Ovary (tissue), 9 donors: Measurements from ENCODE around the gene TMEM156. TPM values are rescaled to one million over a fixed set of nuclear protein-coding genes. Genes with fewer than 3 reads are reported as not detected.

Experiments used
- DNase-seq, 5 donors: peaks; one replicate each; pipeline ENCODE4 v3.0.0-alpha.2; 2019 to 2020
- H3K27ac ChIP-seq, 2 donors: fragments of 200-600 bp; one replicate each; pipeline versions ENCODE4 v1.5.1 to v1.8.0; 2019 to 2022
- H3K27me3 ChIP-seq: fragments of 200-600 bp; one replicate; pipeline ENCODE4 v1.8.0; 2022
- H3K36me3 ChIP-seq: fragments of 200-600 bp; sonication (generic); one replicate; pipeline ENCODE4 v1.5.1; 2019
- H3K4me1 ChIP-seq: one replicate; pipeline ENCODE4 v1.8.1; 2013; ENCODE audit warnings: mild to moderate bottlenecking, moderate library complexity; ENCODE audit not compliant: insufficient read depth
- H3K4me3 ChIP-seq: fragments of 200-600 bp; sonication (generic); one replicate; pipeline ENCODE4 v1.5.1; 2017
- H3K9me3 ChIP-seq, 2 donors: fragments of 200-600 bp in 1 of 2; sonication (generic) in 1 of 2; one replicate each; pipeline versions ENCODE4 v1.5.1 to v1.8.1; 2013 to 2019; ENCODE audit warnings: mild to moderate bottlenecking in 1 of 2, moderate library complexity in 1 of 2
- CTCF ChIP-seq, 3 donors: fragments of 450-650 bp in 2 of 3; fragments of 200-600 bp in 1 of 3; IDR thresholded peaks; one replicate each; pipeline versions ENCODE4 v1.5.1 to v1.8.0; 2016 to 2022; ENCODE audit warnings: antibody characterized with exemption in 3 of 3, mild to moderate bottlenecking in 1 of 3
- EP300 ChIP-seq: sonication (generic); formaldehyde crosslinking; IDR thresholded peaks from one replicate; pipeline ENCODE4 v1.6.1; 2017; ENCODE audit warnings: antibody characterized with exemption
- POLR2A ChIP-seq: fragments of 450-650 bp; IDR thresholded peaks from one replicate; pipeline ENCODE4 v1.6.1; 2017; ENCODE audit warnings: antibody characterized with exemption, mild to moderate bottlenecking, moderate library complexity
- WGBS, 3 donors: extraction: QIAGEN DNeasy Blood & Tissue Kit in 1 of 3; methylation state at CpG; one replicate each; pipeline versions ENCODE4 v1.1.5 to v1.1.7; 2013 to 2017; 5-methylcytosine and 5-hydroxymethylcytosine counted together
- intact Hi-C, 4 donors: fragments of 100-400 bp; cut with DNase I; formaldehyde crosslinking; loops; one replicate each; pipeline versions ENCODE4 v1.11.0 to v1.15.1; 2022 to 2023
- polyA plus RNA-seq, 2 donors: library from polyadenylated mRNA; stranded (reverse); fragments of 200-250 nt in 1 of 2; fragments of 350-450 nt in 1 of 2; fragmentation: Illumina TruSeq in 1 of 2; extraction: RNeasy Lipid Tissue Mini Kit (QIAGEN cat#74804) in 1 of 2; gene quantifications; one replicate each; pipeline ENCODE4 v1.2.3, GENCODE V29; 2013 to 2014
- total RNA-seq, 7 donors: library from RNA; depleted of rRNA in 2 of 7; stranded (reverse); fragments of >200 nt in 2 of 7; fragmentation: NEBNext Ultra II Directional in 3 of 7; extraction: Animal tissue kit (Norgen Biotek cat#: 25700) in 3 of 7; gene quantifications; one replicate each; pipeline versions ENCODE4 v1.1.0 to v1.2.4, GENCODE V29; 2016 to 2023
- donor health status: DM: no; HTN: no; CAD: no; lungs with moderate emphysema.
- donor health status: DM: no; HTN: no; CAD: no.
- donor health status: Bipolar disorder and iron deficiency.
- donor health status: DM: yes; HTN: yes; CAD: no.
- donor health status: DM: no; HTN: no; CAD: no.
- donor health status: DM: yes; HTN: yes; CAD: no.

TMEM156 gene
- total and polyA plus RNA-seq, 9 donors: 0.04 to 1.5 (median 0.35) TPM; not detected in 3

- WGBS, 3 donors: 78 to 87% (median 82%) methylated on average over 12 of the region's 12 CpGs
Measured at GRCh38 chr4:38983787-38984598, 48.2 kb downstream of the TMEM156 start.

DNA sequence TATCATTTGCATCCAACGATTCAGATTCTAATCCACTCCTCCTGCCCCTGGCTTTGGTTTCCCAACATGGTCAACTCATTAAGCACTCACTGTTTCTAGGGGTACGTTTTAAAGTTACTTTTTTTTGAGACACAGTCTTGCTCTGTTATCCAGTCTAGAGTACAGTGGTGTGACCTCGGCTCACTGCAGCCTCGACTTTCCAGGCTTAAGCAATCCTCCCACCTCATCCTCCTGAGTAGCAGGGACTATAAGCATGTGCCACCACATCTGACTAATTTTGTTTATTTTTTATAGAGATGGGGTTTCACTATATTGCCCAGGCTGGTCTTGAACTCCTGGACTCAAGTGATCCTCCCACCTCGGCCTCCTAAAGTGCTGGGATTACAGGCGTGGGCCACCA is 48.9 kb downstream of the TMEM156 start:
- no peaks in the 10 kb centered on the region for H3K36me3 ChIP-seq
- DNase-seq: no peak
- H3K4me3 ChIP-seq: no peak overlapping the region
- intact Hi-C loops: no loop called here
- H3K9me3 ChIP-seq: no peaks in the 10 kb centered on the region
- H3K27ac ChIP-seq: no peak overlapping the region
- 88 to 90% (median 89%) methylated on average over 6 of the region's 6 CpGs for WGBS, 3 donors
- H3K27me3 ChIP-seq: no peaks in the 10 kb centered on the region
- H3K4me1 ChIP-seq: no peaks in the 10 kb centered on the region
- no peak for TF ChIP-seq EP300
- no peak for TF ChIP-seq POLR2A
- no peak for TF ChIP-seq CTCF (IDR thresholded peaks at IDR 0.05)

More at GRCh38 chr4:38983787-38984598, 48.2 kb downstream of the TMEM156 start:
- Histone ChIP-seq H3K4me3 (no peak overlapping the region), H3K27me3 (no peaks in the 10 kb centered on the region), H3K27ac (no peak overlapping the region), H3K4me1 (no peaks in the 10 kb centered on the region), H3K9me3 (no peaks in the 10 kb centered on the region), H3K36me3 (no peaks in the 10 kb centered on the region)
- intact Hi-C loops: no loop called here
- DNase-seq: no peak
- TF ChIP-seq CTCF (IDR thresholded peaks at IDR 0.05) (no peak), EP300 (no peak), POLR2A (no peak)

DNA sequence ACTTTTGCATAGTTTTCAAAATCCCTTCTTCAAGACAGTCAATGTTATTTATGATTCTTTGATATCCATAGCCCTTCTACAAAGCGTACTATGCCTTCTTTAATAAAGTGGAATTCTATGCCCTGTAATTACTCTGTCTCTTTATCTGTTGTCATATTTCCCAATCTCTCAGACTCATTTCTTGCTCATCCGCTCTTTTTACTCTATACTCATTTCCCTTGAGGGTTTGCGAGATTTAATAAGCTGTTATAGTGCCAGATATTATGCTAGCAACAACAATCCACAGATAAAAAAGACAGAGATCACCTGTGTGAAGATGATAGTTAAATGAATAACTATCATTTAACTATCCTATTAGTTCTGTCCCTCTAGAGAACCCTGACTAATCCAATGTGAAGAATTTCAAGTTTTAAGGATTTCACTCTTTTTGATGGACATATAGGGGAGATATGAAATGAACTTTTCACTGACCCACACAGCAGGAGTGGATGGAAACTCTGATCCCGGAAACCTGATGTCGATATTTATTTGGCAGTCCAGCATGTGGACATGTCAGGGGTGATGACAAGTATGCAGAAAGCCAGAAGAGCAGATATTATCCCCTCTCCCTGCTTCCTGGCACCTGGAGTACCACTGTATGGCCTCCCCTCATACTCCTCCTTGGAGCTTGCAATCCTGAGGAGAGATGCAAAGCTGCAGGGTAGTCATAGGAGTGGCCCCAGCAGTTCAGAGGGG is 49.7 kb downstream of the TMEM156 start:
- H3K9me3 ChIP-seq: no peaks in the 10 kb centered on the region
- intact Hi-C loops: no loop called here
- H3K27me3 ChIP-seq: no peaks in the 10 kb centered on the region
- TF ChIP-seq CTCF (IDR thresholded peaks at IDR 0.05) (no peak), EP300 (no peak), POLR2A (no peak)
- H3K4me3 ChIP-seq: no peak overlapping the region
- no peak for DNase-seq
- 75 to 86% (median 79%) methylated on average over 5 of the region's 5 CpGs for WGBS, 3 donors
- no peaks in the 10 kb centered on the region for H3K4me1 ChIP-seq
- no peak overlapping the region for H3K27ac ChIP-seq
- no peaks in the 10 kb centered on the region for H3K36me3 ChIP-seq

- no peak overlapping the region for H3K4me3 ChIP-seq
- no peak for DNase-seq
- intact Hi-C loops: no loop called here
Measured at GRCh38 chr4:38980903-38981676, 51.1 kb downstream of the TMEM156 start.

More at GRCh38 chr4:38980903-38981676, 51.1 kb downstream of the TMEM156 start:
- WGBS, 3 donors: 69 to 73% (median 71%) methylated on average over 7 of the region's 7 CpGs
- Histone ChIP-seq H3K36me3 (no peaks in the 10 kb centered on the region), H3K4me1 (no peaks in the 10 kb centered on the region), H3K27me3 (no peaks in the 10 kb centered on the region), H3K9me3 (no peaks in the 10 kb centered on the region), H3K27ac (no peak overlapping the region)
- TF ChIP-seq POLR2A (no peak), CTCF (IDR thresholded peaks at IDR 0.05) (no peak), EP300 (no peak)
